RPMI7951 (cell line): ENCODE measurements around the gene HMGCR. TPM values are rescaled to one million over a fixed set of nuclear protein-coding genes. Genes with fewer than 3 reads are reported as not detected.
"Not testable (repeated sequence)": the region's sequence is repeated elsewhere in the genome, so short reads cannot be mapped to it uniquely, and the experiment has no call there.

ENCODE experiments used
- DNase-seq: peaks from one replicate; pipeline ENCODE4 v3.0.0-alpha.2; 2012; ENCODE audit warnings: low read depth
- total RNA-seq: library from RNA; depleted of rRNA; stranded (reverse); fragments of >200 nt; shearing (Covaris generic); gene quantifications from 2 replicates; pipeline ENCODE4 v1.2.3, GENCODE V29; 2014; rRNA removed

Gene HMGCR
- total RNA-seq: 28.4 and 33.9 TPM in 2 replicates

DNA sequence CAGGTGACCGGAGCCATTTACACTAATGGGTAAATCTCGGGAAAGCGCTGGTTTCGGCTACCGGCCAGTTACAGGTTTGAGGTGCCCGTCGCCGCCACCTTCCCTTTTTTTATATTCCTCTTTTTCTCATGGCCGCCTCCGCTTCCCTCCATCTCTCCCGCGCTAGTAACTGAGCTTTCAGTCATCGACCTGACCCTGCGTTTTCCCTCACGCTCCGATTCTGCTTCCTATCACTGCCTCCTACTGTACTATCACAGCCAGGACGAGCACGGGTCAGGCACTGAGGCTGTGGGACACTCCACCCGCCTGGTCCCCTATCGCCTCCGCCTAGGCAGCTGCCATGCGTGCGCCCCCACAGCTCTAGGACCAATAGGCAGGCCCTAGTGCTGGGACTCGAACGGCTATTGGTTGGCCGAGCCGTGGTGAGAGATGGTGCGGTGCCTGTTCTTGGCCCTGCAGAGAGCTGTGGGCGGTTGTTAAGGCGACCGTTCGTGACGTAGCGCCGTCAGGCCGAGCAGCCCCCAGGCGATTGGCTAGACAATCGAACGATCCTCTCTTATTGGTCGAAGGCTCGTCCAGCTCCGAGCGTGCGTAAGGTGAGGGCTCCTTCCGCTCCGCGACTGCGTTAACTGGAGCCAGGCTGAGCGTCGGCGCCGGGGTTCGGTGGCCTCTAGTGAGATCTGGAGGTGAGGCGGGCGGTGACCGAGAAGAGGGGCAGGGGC, at the start of gene HMGCR:
Gene HMGCR (plus strand): TSS at position 606 of the 722 bp plus-strand sequence. CDS start 5,386 bp downstream, outside the sequence.
- DNase-seq: peak; percentile 99

DNA sequence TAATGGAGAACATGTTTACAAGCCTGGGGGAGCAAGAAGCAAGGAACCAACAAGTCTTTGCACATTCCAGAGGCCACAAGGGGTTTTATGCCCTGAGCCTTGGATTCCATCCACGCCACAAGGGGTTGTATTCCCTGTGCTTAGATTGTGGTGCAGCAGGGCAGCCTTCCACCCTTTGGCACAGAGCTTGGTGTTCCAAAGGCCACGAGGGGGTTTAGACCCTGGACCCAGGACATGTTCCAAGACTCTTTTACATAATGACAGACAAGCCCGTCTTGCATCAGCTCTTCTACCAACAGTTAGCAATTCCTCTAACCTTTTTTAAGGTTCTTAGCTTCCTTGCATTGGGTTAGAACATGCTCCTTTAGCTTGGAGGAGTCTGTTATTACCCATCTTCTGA, 45.2 kb upstream of the HMGCR start:
- DNase-seq: not testable (repeated sequence)

DNA sequence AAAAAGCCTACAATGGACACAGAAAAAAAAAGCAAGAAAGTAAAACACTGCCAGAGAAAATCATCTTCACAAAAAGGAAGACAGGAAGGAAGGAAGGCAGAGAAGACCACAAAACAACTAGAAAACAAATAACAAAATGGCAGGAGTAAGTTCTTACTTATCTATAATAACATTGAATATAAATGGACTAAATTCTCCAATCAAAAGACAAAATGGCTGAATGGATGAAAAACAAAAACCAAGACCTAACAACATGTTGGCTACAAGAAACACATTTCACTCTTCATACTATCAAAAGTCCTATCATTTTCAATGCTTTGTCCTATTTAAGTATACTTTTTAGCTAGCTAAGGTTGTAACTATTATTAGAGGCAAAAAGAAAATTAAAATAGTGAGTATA, 36.9 kb upstream of the HMGCR start:
- no peak for DNase-seq

DNA sequence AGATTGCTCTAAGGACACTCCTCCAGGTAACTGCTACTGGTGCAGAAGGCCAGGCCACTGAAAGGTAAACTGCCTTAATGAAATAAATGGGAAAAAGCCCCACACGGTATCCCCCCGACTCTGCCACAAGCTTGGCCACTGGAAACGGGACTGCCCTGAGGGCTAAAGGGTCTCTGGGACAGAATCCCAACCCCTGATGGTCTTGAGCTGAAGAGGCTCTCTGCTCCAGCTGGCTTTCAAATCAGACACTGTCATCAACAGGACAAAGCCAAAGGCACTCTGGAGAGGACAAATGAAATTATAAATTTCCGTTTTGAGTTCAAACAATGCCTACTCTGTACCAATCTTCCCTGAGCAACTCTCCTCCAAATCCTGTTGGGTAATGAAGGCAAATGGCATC, 33.6 kb upstream of the HMGCR start:
- no peak for DNase-seq

DNA sequence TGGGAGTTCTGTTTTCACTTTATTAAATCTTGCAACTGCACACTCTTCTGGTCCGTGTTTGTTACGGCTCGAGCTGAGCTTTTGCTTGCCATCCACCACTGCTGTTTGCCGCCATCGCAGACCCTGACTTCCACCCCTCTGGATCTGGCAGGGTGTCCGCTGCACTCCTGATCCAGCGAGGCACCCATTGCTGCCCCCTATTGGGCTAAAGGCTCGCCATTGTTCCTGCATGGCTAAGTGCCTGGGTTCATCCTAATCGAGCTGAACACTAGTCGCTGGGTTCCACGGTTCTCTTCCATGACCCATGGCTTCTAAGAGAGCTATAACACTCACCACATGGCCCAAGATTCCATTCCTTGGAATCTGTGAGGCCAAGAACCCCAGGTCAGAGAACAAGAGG, 32.5 kb upstream of the HMGCR start:
- not testable (repeated sequence) for DNase-seq

DNA sequence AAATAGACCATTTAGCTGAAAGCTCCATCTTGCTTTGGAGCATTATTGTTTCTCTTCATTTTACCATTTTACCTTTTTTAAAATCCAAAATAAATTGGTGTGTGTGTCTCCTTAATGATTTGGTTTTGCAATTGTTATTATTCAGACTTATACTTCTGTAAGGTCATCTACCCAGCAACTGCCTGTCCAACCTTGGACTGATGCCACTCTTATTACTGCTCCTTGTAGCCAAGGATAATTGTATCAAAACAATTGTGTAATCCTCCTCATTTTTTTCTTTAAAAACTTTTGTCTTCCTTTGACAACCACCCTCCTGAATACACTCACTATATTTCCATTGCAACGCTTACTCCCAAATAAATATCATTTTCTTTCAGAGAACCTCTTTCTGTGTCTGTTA, 30.3 kb upstream of the HMGCR start:
- no peak for DNase-seq

DNA sequence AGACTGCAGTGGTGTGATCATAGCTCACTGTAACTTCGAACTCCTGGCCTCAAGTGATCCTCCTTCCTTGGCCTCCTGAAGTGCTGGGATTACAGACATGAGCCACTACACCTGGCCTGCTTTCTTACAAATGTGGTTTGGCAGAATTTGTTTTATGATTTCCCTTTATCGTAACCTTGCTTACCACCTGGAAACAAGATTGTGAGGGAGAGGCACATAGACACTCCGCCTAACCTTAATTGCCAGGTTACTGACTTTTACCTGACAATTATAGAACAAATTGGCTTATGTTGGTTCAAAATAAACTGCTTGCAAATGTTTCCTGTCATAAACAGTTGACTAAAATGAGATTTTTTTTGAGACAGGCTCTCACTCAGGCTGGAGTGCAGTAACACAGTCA, 26.8 kb upstream of the HMGCR start:
- DNase-seq: no peak

DNA sequence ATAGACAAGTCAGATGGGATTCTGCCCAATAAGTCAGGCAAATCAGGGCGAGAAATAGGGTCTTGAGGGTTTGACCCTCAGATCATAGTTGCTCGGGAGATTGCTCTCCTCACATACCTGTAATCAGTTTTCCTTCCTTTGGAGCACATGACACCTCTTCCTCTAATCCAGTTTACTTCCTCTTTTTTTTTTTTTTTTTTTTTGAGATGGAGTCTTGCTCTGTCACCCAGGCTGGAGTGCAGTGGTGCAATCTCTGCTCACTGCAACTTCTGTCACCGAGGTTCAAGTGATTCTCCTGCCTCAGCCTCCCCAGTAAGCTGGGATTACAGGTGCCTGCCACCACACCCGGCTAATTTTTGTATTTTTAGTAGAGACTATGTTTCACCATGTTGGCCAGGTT, 17.9 kb upstream of the HMGCR start:
- DNase-seq: not testable (repeated sequence)

DNA sequence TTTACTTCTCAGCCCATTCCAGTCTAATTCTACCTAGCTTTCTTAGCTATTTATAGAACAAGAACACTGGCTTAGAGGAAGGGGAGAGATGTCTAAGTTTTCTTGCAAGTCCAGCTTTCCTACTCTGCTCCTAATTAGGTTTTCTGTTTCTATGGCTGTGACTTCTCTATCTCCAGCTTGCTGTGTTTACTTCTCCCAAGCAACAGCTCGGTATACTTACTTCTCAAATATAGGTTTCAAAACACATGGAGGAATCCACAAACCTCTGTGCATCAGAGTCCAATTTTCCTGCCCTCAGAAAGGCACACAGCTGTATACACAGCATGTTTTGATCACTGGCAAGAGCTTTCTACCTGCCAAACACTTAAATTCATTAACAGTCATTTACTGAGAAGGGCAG, 17.4 kb upstream of the HMGCR start:
- no peak for DNase-seq

DNA sequence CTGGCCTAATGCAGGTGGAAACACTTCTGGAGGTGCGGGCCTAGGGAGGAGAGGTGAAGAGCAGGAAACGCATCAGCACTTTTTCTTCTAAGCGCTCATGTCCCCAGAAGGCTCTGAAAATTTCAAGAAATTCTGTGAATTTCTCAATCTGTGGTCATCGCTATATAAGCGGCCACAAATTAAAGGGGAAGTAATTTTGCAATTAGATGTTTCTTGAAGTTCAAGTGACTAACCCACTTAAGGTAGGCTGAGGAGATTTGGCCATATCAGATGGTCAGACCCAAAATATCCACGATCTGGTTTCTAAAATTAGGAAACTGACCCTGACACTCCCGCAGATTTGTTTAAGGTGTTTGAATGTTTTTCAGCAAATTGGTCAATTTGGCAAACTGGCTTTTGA, 16.6 kb upstream of the HMGCR start:
- peak; percentile 15 for DNase-seq

DNA sequence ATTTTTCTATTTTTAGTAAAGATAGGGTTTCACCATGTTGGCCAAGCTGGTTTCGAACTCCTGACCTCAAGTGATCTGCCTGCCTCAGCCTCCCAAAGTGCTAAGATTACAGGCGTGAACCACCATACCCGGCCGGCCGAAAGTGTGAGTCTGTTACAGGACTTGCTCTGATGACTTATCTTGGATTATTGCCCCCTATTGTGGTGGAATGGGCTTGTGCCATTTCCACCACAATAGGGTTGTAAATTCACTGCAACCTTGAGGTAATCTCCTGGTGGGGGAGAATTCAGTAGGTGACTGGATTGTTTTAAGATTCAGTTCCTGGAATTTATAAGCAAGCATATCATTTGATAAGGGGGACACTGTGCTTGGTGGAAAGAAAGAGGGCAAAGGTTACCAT, 15.0 kb upstream of the HMGCR start:
- no peak for DNase-seq

DNA sequence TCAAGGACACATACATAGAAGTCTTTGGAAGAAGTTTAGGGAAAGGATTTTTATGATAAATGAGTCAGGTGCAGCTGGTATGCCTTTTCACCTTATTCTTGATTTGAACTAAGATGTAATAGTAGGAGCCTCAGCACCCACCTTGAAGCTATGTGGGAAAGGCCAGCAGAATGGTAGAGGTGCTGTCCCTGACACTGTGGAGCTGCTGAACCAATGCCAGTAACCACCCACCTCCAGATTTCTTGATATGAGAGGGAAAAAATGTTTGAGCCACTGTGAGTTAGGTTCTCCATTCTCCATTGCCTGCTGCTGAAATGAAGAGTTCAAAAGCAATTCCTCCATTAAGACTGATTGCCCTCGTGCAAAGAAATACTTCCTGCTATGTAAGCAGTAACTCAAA, 12.2 kb upstream of the HMGCR start:
- no peak for DNase-seq

DNA sequence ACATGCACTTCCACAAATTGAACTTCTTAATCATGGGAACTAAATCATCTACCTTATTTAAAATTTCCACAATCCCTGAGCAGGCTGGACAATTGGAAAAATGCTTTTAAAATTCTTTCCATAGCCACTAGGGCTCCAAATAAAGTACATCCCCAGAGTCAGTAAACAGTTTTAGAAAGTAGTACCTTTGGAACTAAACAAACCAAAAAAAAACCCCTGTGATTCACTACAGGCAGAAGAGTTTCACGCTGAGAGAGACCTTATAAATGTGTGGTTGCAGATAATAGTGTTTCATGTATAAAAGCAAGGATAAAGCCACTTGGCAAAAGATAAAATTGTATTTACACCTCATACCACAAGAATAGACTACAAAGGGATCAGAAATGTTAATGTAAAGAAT, 11.8 kb upstream of the HMGCR start:
- DNase-seq: no peak

DNA sequence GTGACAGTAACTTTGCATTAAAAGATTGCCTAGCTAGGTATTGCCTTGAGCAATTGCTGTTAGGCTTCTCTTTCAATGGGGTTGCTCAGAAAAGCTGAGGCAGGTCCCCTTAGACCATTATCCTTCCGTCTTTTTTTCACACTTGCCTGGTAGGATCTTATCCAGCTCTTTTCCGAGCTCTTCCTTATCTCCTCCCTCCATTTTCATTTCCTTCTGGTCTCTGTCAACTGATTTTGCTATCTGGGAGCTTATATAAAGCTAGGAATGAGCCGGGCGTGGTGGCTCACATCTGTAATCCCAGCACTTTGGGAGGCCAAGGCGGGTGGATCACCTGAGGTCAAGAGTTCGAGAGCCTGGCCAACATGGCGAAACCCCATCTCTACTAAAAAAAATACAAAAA, 6.6 kb upstream of the HMGCR start:
- no peak for DNase-seq

DNA sequence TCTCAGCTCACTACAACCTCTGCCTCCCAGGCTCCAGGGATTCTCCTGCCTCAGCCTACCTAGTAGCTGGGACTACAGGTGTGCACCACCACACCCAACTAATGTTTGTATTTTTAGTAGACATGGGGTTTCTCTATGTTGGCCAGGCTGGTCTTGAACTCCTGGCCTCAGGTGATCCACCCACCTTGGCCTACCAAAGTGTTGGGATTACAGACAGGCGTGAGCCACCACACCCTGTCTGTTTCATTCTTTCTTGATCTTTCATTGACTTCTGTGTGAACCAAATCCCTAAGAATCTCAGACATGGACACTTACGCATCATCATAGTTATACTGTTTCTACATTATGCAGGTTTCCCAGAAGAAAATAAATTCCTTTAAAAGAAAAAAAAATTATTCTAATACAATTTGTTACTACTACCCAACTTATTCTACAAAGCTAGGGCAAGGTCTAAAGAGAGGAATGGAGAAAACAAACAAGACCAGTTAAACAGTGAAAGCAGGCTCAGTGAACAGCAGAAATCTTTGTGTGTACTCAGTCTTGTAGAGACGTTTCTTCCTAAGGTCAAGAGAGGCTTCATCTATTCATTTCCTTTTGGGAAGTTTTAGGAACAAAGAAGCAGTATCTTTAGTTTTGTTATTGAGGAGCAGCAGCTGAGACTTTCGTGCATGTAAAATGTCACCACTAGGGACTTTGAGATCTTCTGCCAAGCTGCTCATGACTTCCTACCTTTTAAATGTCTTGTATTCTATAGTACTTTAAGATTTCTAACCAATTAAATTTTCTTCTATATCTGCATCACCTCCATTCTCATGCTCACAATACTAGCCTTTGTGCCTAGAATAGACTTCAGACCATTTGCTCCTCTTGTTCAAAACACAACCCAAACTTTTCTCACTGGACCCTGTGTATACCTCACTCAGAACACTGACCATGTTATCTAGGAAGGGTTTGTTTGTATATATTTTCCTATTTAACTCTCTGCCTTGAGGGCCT, 5.6 kb upstream of the HMGCR start:
- peak; percentile 28 for DNase-seq

DNA sequence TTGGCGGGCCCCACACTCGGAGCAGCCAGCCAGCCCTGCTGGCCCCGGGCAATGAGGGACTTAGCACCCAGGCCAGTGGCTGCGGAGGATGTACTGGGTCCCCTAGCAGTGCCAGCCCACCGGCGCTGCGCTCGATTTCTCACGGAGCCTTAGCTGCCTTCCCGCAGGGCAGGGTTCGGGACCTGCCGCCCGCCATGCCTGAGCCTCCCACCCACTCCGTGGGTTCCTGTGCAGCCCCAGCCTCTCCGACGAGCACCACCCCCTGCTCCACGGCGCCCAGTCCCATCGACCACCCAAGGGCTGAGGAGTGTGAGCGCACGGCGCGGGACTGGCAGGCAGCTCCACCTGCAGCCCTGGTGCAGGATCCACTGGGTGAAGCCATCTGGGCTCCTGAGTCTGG, 3.3 kb upstream of the HMGCR start:
- DNase-seq: not testable (repeated sequence)

DNA sequence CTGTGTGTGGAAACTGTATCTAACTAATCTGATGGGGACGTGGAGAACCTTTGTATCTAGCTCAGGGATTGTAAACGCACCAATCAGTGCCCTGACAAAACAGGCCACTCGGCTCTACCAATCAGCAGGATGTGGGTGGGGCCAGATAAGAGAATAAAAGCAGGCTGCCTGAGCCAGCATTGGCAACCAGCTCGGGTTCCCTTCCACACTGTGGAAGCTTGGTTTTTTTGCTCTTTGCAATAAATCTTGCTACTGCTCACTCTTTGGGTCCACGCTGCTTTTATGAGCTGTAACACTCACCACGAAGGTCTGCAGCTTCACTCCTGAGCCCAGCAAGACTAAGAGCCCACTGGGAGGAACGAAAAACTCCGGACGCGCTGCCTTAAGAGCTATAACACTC, 2.6 kb upstream of the HMGCR start:
- not testable (repeated sequence) for DNase-seq

DNA sequence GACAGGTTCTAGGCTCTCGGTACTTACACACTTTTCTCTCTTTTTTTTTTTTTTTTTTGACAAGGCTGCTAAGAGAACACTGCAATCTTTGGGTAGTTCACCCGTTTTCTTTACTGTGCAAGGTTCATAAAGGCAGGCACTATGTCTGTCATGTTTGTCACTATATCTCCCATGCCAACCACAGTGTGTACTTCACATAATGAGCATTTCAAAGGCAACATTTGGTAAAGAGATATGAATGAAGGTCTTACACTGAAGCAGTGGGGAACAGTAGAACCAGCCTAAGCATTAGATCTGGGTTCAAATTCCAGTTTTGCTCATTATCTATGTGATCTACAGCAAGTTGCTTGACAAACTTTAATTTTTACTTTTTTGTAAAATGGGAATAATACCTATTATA, 1.5 kb upstream of the HMGCR start:
- DNase-seq: no peak

DNA sequence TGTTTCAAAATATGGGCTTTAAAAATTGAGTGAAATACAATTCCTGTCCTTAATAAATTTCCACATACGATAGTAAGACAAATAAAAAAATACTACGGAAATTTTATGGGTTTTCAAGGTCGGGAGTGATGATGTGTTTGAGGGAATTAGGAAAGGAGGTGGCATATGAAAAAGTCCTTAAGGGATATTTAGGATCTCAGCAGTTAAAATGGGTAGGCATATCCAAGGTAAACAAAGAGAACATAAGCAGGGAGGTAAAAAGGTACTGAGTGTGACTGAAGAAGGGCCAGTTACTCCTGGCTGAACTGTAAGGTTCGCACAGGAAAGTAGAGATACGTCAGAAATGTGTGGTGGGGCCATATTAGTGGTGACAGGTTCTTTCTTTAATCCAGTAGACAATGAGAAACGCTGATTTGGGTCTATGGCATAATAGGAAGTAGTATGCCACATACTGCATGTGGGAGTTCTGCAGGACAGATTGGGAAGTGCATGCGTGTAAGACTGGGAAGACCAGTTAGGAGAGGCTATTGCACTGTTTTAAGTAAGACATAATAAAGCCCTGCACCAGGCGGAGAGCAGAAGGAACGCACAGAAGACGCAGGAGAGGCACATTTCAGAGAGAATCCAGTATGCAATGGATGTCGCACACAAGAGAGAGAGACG, 937 bp upstream of the HMGCR start:
- peak; percentile 82 for DNase-seq

DNA sequence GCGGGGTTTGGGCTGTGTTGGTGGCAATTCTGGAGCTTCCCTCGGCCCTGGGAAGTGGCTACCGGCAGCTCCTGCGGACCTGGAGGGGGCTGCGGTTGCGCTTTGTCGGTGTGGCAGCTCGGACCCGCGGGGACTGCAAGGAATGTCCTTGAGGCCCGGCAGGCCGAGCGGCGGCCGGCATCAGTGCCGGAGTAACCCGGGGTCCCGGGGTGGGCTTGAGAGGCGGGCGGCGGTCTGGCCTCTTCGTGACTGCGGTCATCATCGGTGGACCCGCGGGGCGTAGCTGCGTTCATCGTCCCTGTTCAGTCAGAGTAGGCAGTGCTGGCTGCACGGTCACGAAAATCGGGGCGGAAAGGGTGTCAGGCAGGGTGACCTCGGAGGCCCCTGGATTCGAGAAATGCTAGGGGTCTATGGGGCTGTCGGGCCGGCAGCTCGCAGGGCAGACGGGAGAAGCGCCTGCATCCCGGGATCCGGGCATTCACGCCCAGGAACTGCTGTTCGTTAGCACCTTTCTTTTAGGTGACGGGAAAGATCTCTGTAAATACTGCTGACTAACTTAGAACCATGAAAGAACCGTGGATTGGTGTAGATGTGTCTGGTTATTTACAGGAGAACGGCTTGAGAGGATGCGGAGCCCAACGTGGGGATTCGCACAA, 474 bp downstream of the HMGCR start:
- peak; percentile 17 for DNase-seq

DNA sequence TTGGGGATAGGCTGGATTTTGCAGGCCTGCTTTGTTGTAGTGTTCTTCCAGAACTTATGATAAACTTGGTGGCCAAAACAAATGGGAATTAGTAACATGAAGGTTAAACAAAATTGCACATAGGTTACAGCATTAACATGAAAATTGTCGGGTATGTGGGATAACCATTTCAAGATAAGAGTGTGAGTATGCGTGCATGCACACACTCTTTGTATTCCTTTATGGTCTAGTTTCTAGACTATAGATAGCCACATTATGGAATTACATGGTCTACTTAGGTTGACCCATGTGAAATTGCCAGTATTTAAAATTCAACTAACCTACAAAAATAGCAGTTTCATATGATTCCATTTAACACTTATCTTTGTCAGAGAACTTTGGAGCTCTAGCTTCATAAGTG, 1.4 kb downstream of the HMGCR start:
- no peak for DNase-seq
